Cardiac fibroblast (primary cell): ENCODE results near the gene ZFYVE1.

Source experiments
- DNase-seq, 2 donors: peaks; one replicate each; pipeline versions ENCODE4 v3.0.0 to v3.0.0-alpha.2; 2010; ENCODE audit warnings: low read depth in 2 of 2
- H3K4me3 ChIP-seq, 2 donors: replicated peaks in 1 of 2; 1 replicate in 1 of 2; 2 replicates in 1 of 2; pipeline ENCODE4 v1.5.1; 2011; ENCODE audit warnings: low read depth in 2 of 2, low read length in 2 of 2, mild to moderate bottlenecking in 2 of 2, moderate library complexity in 1 of 2
- CTCF ChIP-seq: IDR thresholded peaks from one replicate; pipeline ENCODE4 v1.5.1; 2011; ENCODE audit warnings: low read depth, mild to moderate bottlenecking, low read length, inconsistent platforms

Gene ZFYVE1

GRCh38 chr14:72920008-72920407, 106.9 kb downstream of the ZFYVE1 start:
- DNase-seq, result no peak
- TF ChIP-seq CTCF, result peak; percentile 16
- H3K4me3 ChIP-seq, result no peak overlapping the region
